ENCODE results near the gene CTXND1.

GRCh38 chr15:80169768-80170357 is 82.2 kb downstream of the CTXND1 start:
- TF ChIP-seq EZH2phosphoT487 (IDR thresholded peaks at IDR 0.05; ENCODE audit: insufficient read depth, low read depth) (no peak), EZH2 (IDR thresholded peaks at IDR 0.05; ENCODE audit: insufficient read depth, poor library complexity, severe bottlenecking) (no peak)

All from GM23248 (cell line).